DOHH2 (cell line): ENCODE data around the gene TSHZ1.

ENCODE experiments used
- H3F3A ChIP-seq: fragments of 200-600 bp; sonication (generic), shearing (Covaris generic); 2 replicates; pipeline ENCODE4 v1.6.0; 2016; ENCODE audit warnings: antibody characterized with exemption, mild to moderate bottlenecking; ENCODE audit not compliant: control insufficient read depth, insufficient read depth
- H3K27ac ChIP-seq: fragments of 200-600 bp; sonication (generic); 2 replicates; pipeline ENCODE4 v1.5.1; 2014; ENCODE audit warnings: low read depth, mild to moderate bottlenecking, low read length, moderate library complexity
- H3K27me3 ChIP-seq: fragments of 200-600 bp; sonication (generic); 2 replicates; pipeline ENCODE4 v1.6.1; 2014; ENCODE audit warnings: mild to moderate bottlenecking, low read length, mixed read lengths; ENCODE audit not compliant: control insufficient read depth
- H3K36me3 ChIP-seq: fragments of 200-600 bp; sonication (generic); 2 replicates; pipeline ENCODE4 v1.6.1; 2014; ENCODE audit warnings: mild to moderate bottlenecking, low read length, moderate library complexity, mixed read lengths; ENCODE audit not compliant: control insufficient read depth
- H3K4me1 ChIP-seq: fragments of 200-600 bp; sonication (generic); 2 replicates; pipeline ENCODE4 v1.6.1; 2014; ENCODE audit warnings: mild to moderate bottlenecking, low read length, mixed read lengths; ENCODE audit not compliant: control insufficient read depth
- H3K4me2 ChIP-seq: fragments of 200-600 bp; sonication (generic); 2 replicates; pipeline ENCODE4 v1.6.0; 2014; ENCODE audit warnings: mild to moderate bottlenecking, low read length, moderate library complexity
- H3K4me3 ChIP-seq: fragments of 200-600 bp; sonication (generic); 2 replicates; pipeline ENCODE4 v1.5.1; 2014; ENCODE audit warnings: mild to moderate bottlenecking, low read length, mixed read lengths
- H3K79me2 ChIP-seq: fragments of 200-600 bp; sonication (generic); 2 replicates; pipeline ENCODE4 v1.6.1; 2014; ENCODE audit warnings: mild to moderate bottlenecking, low read length, mixed read lengths; ENCODE audit not compliant: control insufficient read depth
- H3K9me2 ChIP-seq: fragments of 200-600 bp; sonication (generic); replicated peaks from 2 replicates; pipeline ENCODE4 v1.6.1; 2014; ENCODE audit warnings: mild to moderate bottlenecking, low read length, mixed read lengths; ENCODE audit not compliant: control insufficient read depth
- H3K9me3 ChIP-seq: fragments of 200-600 bp; sonication (generic); 2 replicates; pipeline ENCODE4 v1.6.1; 2014; ENCODE audit warnings: antibody characterized with exemption, low read length, mixed read lengths; ENCODE audit not compliant: control insufficient read depth, insufficient read depth
- H4K20me1 ChIP-seq: fragments of 200-600 bp; sonication (generic); 2 replicates; pipeline ENCODE4 v1.6.0; 2014; ENCODE audit warnings: low read depth, mild to moderate bottlenecking, antibody characterized with exemption, low read length, moderate library complexity; ENCODE audit not compliant: control insufficient read depth, insufficient read depth
- CTCF ChIP-seq: fragments of 200-600 bp; sonication (generic); IDR thresholded peaks from one replicate; pipeline ENCODE4 v1.5.1; 2014; ENCODE audit warnings: antibody characterized with exemption, mild to moderate bottlenecking, low read depth, low read length; ENCODE audit not compliant: poor library complexity, severe bottlenecking
- EZH2phosphoT487 ChIP-seq: fragments of 200-600 bp; sonication (generic); IDR thresholded peaks from 2 replicates; pipeline ENCODE4 v1.6.1; 2017; ENCODE audit warnings: borderline replicate concordance, mild to moderate bottlenecking, antibody characterized with exemption, low read length, moderate library complexity, mixed read lengths

Gene TSHZ1

GRCh38 chr18:75334869-75335268 lies 124.3 kb downstream of the TSHZ1 start:
- Histone ChIP-seq H3K4me2 (no peak overlapping the region), H3F3A (no peaks in the 10 kb centered on the region), H3K4me3 (no peak overlapping the region), H3K27me3 (no peaks in the 10 kb centered on the region), H3K9me3 (no peaks in the 10 kb centered on the region), H3K79me2 (no peaks in the 10 kb centered on the region), H3K4me1 (no peaks in the 10 kb centered on the region), H3K27ac (no peak overlapping the region), H3K36me3 (no peaks in the 10 kb centered on the region), H4K20me1 (no peaks in the 10 kb centered on the region), H3K9me2 (no peaks in the 10 kb centered on the region)
- TF ChIP-seq CTCF (no peak), EZH2phosphoT487 (no peak)

GRCh38 chr18:75335511-75335910 lies 124.9 kb downstream of the TSHZ1 start:
- H3K9me2 ChIP-seq, result no peaks in the 10 kb centered on the region
- H3K36me3 ChIP-seq, result no peaks in the 10 kb centered on the region
- no peaks in the 10 kb centered on the region for H3K9me3 ChIP-seq
- no peaks in the 10 kb centered on the region for H4K20me1 ChIP-seq
- no peak for TF ChIP-seq EZH2phosphoT487
- H3F3A ChIP-seq, result no peaks in the 10 kb centered on the region
- no peaks in the 10 kb centered on the region for H3K79me2 ChIP-seq
- H3K4me2 ChIP-seq, result no peak overlapping the region
- H3K27me3 ChIP-seq, result no peaks in the 10 kb centered on the region
- no peak overlapping the region for H3K4me3 ChIP-seq
- no peaks in the 10 kb centered on the region for H3K4me1 ChIP-seq
- no peak overlapping the region for H3K27ac ChIP-seq

GRCh38 chr18:75336767-75337166 lies 126.2 kb downstream of the TSHZ1 start:
- no peak overlapping the region for H3K27ac ChIP-seq
- H3K4me1 ChIP-seq, result no peaks in the 10 kb centered on the region

GRCh38 chr18:75337348-75337747 lies 126.8 kb downstream of the TSHZ1 start:
- no peaks in the 10 kb centered on the region for H3K9me3 ChIP-seq
- no peaks in the 10 kb centered on the region for H3K9me2 ChIP-seq
- no peaks in the 10 kb centered on the region for H4K20me1 ChIP-seq
- TF ChIP-seq CTCF (no peak), EZH2phosphoT487 (no peak)
- H3K36me3 ChIP-seq, result no peaks in the 10 kb centered on the region
- H3K4me2 ChIP-seq, result no peak overlapping the region
- H3K79me2 ChIP-seq, result no peaks in the 10 kb centered on the region
- H3K27me3 ChIP-seq, result no peaks in the 10 kb centered on the region
- no peak overlapping the region for H3K27ac ChIP-seq
- no peaks in the 10 kb centered on the region for H3F3A ChIP-seq
- no peaks in the 10 kb centered on the region for H3K4me1 ChIP-seq
- H3K4me3 ChIP-seq, result no peak overlapping the region

More at GRCh38 chr18:75336767-75337166, 126.2 kb downstream of the TSHZ1 start:
- Histone ChIP-seq H3K4me3 (no peak overlapping the region), H3K4me2 (no peak overlapping the region), H4K20me1 (no peaks in the 10 kb centered on the region), H3F3A (no peaks in the 10 kb centered on the region), H3K27me3 (no peaks in the 10 kb centered on the region), H3K9me2 (no peaks in the 10 kb centered on the region), H3K79me2 (no peaks in the 10 kb centered on the region), H3K36me3 (no peaks in the 10 kb centered on the region), H3K9me3 (no peaks in the 10 kb centered on the region)
- TF ChIP-seq EZH2phosphoT487 (no peak), CTCF (no peak)
